Breast epithelium (tissue), 4 donors: ENCODE measurements around the gene SPATC1L. TPM values are rescaled to one million over a fixed set of nuclear protein-coding genes. Genes with fewer than 3 reads are reported as not detected.

ENCODE experiments used
- DNase-seq, 2 donors: peaks; one replicate each; pipeline ENCODE4 v3.0.0-alpha.2; 2019; ENCODE audit warnings: low spot score in 2 of 2
- H3K27ac ChIP-seq, 2 donors: fragments of 200-600 bp; sonication (generic) in 1 of 2; one replicate each; pipeline ENCODE4 v1.5.1; 2016 to 2019; ENCODE audit warnings: mild to moderate bottlenecking in 1 of 2
- H3K27me3 ChIP-seq, 2 donors: fragments of 200-600 bp; sonication (generic) in 1 of 2; one replicate each; pipeline versions ENCODE4 v1.5.1 to v1.6.0; 2017 to 2019; ENCODE audit warnings: control low read depth in 1 of 2, mild to moderate bottlenecking in 1 of 2
- H3K36me3 ChIP-seq: fragments of 200-600 bp; one replicate; pipeline ENCODE4 v1.5.1; 2019
- H3K4me1 ChIP-seq, 2 donors: fragments of 200-600 bp; sonication (generic); one replicate each; pipeline ENCODE4 v1.5.1; 2016 to 2019; ENCODE audit warnings: control low read depth in 1 of 2
- H3K4me3 ChIP-seq, 3 donors: fragments of 200-600 bp; sonication (generic); 1 replicate in 2 of 3; 2 replicates in 1 of 3; pipeline ENCODE4 v1.5.1; 2016 to 2019; ENCODE audit warnings: mild to moderate bottlenecking in 3 of 3, moderate library complexity in 2 of 3
- H3K9me3 ChIP-seq, 2 donors: fragments of 200-600 bp; sonication (generic) in 1 of 2; one replicate each; pipeline ENCODE4 v1.5.1; 2016 to 2019; ENCODE audit warnings: control low read depth in 1 of 2
- POLR2A ChIP-seq: fragments of 450-650 bp; IDR thresholded peaks from one replicate; pipeline ENCODE4 v1.6.1; 2016; ENCODE audit warnings: antibody characterized with exemption, mild to moderate bottlenecking, moderate library complexity
- POLR2AphosphoS5 ChIP-seq, 3 donors: sonication (generic); formaldehyde crosslinking; IDR thresholded peaks; one replicate each; pipeline ENCODE4 v1.6.1; 2017; ENCODE audit warnings: antibody characterized with exemption in 3 of 3
- intact Hi-C: fragments of 100-400 bp; cut with DNase I; formaldehyde crosslinking; loops from one replicate; pipeline ENCODE4 v1.15.1; 2023; ENCODE audit warnings: low total_unique reads
- total RNA-seq, 3 donors: library from RNA; depleted of rRNA; stranded (reverse); fragments of >200 nt; gene quantifications; one replicate each; pipeline ENCODE4 v1.1.0, GENCODE V29; 2016
- TF ChIP-seq, protein P1 (sequence below), 3 donors: fragments of 450-650 bp; IDR thresholded peaks; one replicate each; pipeline ENCODE4 v1.5.1; 2016 to 2017; ENCODE audit warnings: antibody characterized with exemption in 3 of 3, mild to moderate bottlenecking in 3 of 3, moderate library complexity in 3 of 3

Gene SPATC1L
- total RNA-seq: 1 to 10 TPM; 1.6 to 7.0 (median 6.2) TPM

DNA sequence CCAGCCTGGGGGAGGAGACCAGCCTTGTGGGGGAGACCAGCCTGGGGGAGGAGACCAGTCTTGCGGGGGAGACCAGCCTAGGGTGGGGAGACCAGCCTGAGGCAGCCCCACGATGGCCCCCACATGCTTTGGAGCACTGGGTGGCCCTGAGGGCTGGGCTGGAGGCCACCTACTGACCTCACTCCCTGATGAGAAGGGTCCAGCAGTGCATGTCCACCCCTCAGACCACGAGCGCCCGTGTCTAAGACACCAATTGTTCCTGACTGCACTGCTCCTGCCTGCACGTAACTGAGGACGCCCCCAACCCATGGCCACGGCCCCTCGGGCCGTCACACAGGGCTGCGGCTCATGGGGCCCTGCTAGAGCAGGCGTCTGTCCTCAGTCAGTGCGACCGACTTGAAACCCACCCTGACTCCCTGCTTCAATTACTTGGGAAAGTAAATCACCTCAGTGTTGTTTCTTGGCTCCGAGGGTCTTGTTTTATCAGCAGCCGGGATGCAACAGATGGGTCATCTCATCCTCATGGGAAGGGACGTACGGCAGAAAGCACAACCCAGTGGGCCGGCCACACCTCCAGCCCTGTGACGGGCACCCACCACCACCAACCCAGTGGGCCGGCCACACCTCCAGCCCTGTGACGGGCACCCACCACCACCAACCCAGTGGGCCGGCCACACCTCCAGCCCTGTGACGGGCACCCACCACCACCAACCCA lies at the start of gene SPATC1L:
Gene SPATC1L (minus strand): TSS at position 550 of the 715 bp plus-strand sequence. CDS start 1,643 bp downstream, outside the sequence.
- TF ChIP-seq, protein P1, sequence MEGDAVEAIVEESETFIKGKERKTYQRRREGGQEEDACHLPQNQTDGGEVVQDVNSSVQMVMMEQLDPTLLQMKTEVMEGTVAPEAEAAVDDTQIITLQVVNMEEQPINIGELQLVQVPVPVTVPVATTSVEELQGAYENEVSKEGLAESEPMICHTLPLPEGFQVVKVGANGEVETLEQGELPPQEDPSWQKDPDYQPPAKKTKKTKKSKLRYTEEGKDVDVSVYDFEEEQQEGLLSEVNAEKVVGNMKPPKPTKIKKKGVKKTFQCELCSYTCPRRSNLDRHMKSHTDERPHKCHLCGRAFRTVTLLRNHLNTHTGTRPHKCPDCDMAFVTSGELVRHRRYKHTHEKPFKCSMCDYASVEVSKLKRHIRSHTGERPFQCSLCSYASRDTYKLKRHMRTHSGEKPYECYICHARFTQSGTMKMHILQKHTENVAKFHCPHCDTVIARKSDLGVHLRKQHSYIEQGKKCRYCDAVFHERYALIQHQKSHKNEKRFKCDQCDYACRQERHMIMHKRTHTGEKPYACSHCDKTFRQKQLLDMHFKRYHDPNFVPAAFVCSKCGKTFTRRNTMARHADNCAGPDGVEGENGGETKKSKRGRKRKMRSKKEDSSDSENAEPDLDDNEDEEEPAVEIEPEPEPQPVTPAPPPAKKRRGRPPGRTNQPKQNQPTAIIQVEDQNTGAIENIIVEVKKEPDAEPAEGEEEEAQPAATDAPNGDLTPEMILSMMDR (IDR thresholded peaks at IDR 0.05): no peak
- TF ChIP-seq POLR2A (no peak), POLR2AphosphoS5 (IDR thresholded peaks at IDR 0.05) (no peak)
- Histone ChIP-seq H3K27ac (peak within 1 kb of the TSS; percentile 82 to 83), H3K9me3 (no peaks in the 10 kb centered on the region), H3K36me3 (no peaks in the 10 kb centered on the region), H3K27me3 (no peaks in the 10 kb centered on the region), H3K4me1 (peaks cover 4 to 9% of the 10 kb centered on the region in 2 donors), H3K4me3 (peak within 1 kb of the TSS; percentile 39 to 78 (median 75))
- peak in 1 of 2 donors; percentile 76 for DNase-seq
- intact Hi-C loops: no loop called here

DNA sequence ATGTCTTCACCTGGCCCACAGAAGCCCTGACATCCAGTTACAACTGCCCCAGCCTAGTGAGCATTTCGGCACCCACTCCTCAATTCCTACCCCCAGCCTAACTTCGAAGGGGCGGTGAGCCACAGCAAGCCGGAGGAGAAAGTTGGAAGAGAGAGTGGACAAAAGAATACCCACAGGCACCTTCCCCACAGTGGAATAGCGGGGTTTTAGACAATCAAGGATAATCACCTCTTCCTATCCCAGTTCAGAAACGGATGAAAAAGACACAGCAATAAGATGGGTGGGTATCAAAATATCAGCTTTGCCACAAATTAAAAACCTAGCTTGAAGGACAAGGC lies 45.6 kb upstream of the SPATC1L start:
- Histone ChIP-seq H3K27ac (peak overlapping the region; percentile 56 to 91), H3K36me3 (no peaks in the 10 kb centered on the region), H3K4me1 (peaks cover 9 to 23% of the 10 kb centered on the region in 2 donors), H3K9me3 (no peaks in the 10 kb centered on the region), H3K4me3 (peak overlapping the region; percentile 94 to 95 (median 94)), H3K27me3 (no peaks in the 10 kb centered on the region)
- no peak for DNase-seq
- intact Hi-C loops: no loop called here
- TF ChIP-seq, protein P1 (IDR thresholded peaks at IDR 0.05): no peak
- TF ChIP-seq POLR2AphosphoS5 (IDR thresholded peaks at IDR 0.05) (no peak), POLR2A (no peak)

DNA sequence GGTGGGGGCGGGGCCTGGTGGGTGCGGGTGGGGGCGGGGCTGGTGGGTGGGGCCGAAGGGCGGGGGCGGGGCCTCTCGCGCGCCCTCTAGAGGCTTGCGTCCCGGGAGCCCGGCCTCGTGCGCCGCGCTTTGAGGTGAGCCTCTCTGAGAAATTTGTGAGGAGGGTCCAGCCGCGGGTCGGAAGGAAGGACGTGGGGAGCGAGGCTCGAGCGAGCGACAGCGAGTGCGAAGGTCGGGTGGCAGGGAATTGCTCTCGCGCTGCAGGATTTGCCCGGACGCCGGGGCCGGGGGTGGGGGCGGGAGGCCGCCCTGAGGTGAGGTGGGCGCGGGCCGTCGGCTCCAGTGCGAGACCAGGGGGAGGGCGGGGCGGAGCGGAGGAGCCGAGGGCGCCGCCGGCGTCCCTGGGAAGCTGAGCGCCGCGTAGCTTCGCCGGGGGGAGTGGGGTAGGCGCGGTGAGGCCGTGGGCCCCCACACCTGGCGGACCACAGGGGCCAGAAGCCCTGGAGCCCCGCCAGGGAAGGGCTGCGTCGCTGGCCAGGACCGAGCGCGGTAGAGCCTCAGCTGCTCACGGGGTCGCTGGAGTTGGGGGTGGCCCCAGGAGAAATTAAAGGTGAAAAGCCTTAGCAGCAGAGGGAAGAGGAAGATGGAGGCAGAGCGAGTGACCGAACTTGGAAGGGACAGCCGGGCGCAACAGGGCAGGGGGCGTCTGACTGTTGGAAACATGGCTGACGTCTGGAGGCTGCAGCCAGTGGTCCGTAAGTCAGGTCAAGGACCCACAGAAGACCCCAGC lies 45.1 kb upstream of the SPATC1L start:
- H3K27ac ChIP-seq: peak overlapping the region; percentile 56 to 91
- TF ChIP-seq POLR2AphosphoS5 (IDR thresholded peaks at IDR 0.05) (no peak), POLR2A (no peak)
- TF ChIP-seq, protein P1 (IDR thresholded peaks at IDR 0.05): peak in 2 of 3 donors; percentile 20 to 32
- intact Hi-C loops: no loop called here
- no peaks in the 10 kb centered on the region for H3K9me3 ChIP-seq
- H3K4me1 ChIP-seq: peaks cover 9 to 23% of the 10 kb centered on the region in 2 donors
- peak overlapping the region; percentile 94 to 95 (median 94) for H3K4me3 ChIP-seq
- DNase-seq: no peak
- no peaks in the 10 kb centered on the region for H3K27me3 ChIP-seq
- H3K36me3 ChIP-seq: no peaks in the 10 kb centered on the region

DNA sequence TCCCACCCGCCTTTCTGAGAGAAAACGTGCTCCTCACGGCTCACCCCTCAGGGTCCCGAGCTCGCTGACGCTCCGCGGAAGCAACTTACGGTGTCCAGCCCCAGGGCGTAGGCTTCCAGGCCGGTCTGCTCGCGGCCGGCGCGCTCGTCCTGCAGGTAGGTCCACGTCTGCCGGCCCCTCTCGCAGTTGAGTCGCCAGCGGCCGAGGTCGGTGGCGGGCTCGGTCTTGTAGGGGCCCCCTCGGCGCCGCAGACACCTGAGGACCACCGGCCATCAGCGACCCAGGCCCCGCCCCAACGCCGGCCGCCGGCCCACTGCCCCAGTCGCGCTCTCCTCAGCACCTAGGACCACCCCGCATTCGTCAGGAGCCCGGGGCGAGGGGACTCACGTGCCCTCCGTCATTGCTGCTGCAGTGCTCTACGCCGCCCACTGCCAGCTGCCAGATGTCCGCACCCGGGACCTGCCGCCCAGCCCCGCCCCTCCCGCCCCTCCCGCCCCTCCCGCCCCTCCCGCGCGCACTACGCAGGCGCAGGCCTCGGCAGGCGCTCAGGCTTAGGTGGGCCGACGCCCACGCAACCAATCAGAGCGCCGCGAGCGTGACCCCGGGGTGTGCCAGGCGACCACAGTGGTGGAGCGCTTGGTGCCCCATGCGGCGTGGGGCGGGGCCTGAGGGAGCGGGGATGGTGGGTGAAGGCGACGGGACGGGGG lies 44.2 kb upstream of the SPATC1L start, which contains the start of gene LSS:
Gene LSS (minus strand): TSS at position 430 of the 707 bp plus-strand sequence. CDS start 29 bp downstream, at position 401.
- Histone ChIP-seq H3K4me3 (peak within 1 kb of the TSS; percentile 94 to 95 (median 94)), H3K4me1 (peaks cover 9 to 23% of the 10 kb centered on the region in 2 donors), H3K27me3 (no peaks in the 10 kb centered on the region), H3K36me3 (no peaks in the 10 kb centered on the region), H3K9me3 (no peaks in the 10 kb centered on the region), H3K27ac (peak within 1 kb of the TSS; percentile 87 to 91)
- intact Hi-C loops: no loop called here
- DNase-seq: peak; percentile 95 to 98
- TF ChIP-seq POLR2A (no peak), POLR2AphosphoS5 (IDR thresholded peaks at IDR 0.05) (peak; percentile 48 to 57 (median 54))
- TF ChIP-seq, protein P1 (IDR thresholded peaks at IDR 0.05): no peak
